Activated CD8-positive, alpha-beta memory T cell treated with anti-CD3 and anti-CD28 coated beads, Interleukin-2, amount 50 U/mL, for 48 hours (primary cell): ENCODE measurements around the gene USO1.
A peak's percentile ranks its signal among the peaks of the same experiment; 100 is the strongest.
"Not testable (repeated sequence)": the region's sequence is repeated elsewhere in the genome, so short reads cannot be mapped to it uniquely, and the experiment has no call there.

ENCODE experiments used
- DNase-seq: peaks from one replicate; pipeline ENCODE4 v3.0.0-alpha.2; 2020

The USO1 gene

DNA sequence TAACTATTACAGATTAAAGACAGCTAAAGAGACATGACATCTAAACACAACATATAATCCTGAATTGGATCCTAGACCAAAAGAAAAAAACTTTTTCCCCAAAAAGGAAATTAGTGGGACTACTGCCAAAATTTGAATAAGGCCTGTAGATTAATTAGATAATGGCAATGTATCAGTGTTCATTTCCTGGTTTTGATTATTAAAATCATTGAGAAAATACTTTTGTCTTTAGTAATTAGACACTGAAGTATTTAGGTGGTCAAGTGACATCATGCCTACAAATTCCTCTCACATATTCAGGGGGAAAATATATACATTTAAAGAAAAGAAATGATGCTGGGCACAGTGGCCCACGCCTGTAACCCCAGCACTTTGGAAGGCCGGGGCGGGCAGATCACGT, 10.4 kb upstream of the USO1 start:
- no peak for DNase-seq

DNA sequence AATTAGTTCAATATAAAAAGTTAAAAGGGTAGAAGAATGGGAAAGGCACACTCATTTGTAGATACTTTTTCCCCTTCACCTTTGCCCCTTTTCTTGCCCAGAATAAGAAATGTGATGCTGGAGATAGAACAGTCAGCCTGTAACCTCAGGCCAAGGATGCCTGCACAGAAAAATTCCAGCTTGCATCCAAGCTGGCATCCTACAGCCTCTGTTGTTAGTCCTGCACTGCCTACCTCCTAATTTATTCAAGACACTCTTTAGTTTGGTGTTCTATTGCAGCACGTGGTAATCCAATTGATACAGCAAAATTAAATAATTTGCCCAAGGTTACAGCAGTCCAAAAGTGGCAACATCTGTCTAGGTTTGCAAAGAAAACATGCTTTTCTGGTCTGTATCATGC, 9.7 kb upstream of the USO1 start:
- DNase-seq = no peak

DNA sequence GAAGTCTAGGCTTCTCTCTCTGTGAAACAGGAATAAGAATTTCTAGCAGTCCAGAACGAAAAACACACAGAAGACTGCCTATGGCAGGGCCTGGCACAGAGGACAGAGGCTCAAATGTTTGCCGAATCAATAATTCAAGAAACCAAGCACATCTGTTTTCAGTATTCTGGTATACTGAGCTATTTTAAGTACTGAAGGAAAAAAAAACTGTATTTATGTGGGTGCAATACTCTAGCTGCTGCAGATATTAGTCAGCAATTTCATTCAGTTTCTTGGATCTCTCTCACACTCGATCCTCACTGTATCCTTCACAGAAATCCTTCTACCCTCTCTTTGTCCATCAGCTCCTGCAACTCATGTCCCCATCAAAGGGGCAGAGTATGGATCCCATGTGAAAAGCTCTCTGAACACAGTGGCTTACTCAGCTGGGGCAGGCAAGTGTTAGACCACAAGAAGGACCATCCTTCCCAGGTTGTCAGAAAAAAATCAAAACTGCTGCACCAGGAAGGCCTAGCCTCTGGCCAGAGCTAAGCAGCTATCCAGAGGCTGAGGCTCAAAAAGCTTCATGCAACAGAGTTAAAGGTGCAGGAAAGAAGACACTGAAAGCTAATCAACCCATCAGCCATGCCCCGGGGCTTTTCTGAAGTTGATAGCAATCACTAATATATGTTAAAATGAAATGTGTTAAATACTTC, 9.1 kb upstream of the USO1 start:
- no peak for DNase-seq

DNA sequence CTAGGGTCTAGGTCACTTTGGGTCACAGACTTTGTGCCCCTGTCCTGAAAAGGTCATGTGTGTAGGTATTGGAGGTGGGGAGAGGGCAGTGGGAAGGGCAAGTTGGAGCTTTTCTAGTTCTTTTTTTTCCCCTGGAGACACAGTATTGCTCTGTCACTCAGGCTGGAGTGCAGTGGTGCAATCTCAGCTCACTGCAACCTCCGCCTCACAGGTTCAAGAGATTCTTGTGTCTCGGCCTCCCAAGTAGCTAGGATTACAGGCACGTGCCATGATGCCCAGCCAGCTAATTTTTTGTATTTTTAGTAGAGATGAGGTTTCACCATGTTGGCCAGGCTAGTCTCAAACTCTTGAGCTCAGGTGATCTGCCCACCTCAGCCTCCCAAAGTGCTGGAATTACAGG, 8.3 kb upstream of the USO1 start:
- DNase-seq = not testable (repeated sequence)

DNA sequence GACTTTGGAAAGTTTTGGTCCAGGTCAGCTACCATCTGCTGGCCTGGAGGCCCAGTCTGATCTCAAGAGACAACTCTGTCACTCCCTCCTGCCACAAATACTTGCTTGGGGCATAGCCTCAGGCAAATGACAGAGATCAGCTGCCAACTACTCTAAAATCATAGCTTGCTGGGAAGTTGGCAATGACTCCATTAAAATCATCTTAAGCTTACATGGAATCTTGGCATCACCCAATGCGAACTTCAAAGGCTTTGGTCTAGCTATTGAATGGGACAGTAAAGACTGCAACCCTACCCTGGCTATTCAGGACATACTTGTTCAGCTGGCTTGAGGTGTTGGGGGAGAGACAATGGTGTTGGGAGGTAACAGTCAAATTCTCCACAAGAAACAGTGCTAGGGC, 7.0 kb upstream of the USO1 start:
- DNase-seq = no peak

DNA sequence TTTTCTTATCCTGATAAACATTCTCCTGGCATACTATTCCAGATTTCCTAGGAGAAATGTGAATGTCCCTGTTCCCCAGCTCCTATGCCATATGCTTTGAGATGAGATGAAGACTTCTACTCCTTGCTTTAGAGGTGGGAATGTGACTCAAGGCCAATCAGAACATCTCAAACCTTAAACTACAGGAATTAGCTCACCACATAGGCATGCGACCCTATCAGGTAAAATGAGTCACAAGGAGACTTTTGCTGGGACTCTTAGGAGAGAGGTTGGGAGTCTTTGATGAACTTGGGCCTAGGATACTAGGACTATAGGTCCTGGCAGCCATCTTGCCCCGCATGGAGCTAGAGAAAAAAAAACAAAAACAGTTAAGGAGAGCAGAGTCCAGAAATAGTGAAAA, 5.8 kb upstream of the USO1 start:
- no peak for DNase-seq

DNA sequence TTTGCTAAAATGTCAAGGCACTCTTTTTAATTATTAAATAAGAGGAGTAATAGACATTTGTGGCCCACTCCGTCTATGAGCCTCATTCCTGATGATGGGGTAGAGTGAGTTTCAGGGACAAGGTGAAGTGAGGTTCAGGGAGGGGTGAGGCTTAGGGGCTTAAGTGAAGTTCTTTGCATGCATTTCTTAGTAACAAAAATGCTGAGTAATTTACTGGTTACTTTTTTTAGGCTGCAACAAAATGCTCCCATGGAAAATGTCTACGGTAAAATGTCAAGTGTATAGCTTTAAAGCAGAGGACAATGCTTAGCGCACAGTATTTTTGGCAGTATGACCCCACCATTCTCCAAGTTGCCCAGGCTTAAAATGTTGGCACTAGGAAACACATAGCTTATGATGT, 2.0 kb upstream of the USO1 start:
- no peak for DNase-seq

DNA sequence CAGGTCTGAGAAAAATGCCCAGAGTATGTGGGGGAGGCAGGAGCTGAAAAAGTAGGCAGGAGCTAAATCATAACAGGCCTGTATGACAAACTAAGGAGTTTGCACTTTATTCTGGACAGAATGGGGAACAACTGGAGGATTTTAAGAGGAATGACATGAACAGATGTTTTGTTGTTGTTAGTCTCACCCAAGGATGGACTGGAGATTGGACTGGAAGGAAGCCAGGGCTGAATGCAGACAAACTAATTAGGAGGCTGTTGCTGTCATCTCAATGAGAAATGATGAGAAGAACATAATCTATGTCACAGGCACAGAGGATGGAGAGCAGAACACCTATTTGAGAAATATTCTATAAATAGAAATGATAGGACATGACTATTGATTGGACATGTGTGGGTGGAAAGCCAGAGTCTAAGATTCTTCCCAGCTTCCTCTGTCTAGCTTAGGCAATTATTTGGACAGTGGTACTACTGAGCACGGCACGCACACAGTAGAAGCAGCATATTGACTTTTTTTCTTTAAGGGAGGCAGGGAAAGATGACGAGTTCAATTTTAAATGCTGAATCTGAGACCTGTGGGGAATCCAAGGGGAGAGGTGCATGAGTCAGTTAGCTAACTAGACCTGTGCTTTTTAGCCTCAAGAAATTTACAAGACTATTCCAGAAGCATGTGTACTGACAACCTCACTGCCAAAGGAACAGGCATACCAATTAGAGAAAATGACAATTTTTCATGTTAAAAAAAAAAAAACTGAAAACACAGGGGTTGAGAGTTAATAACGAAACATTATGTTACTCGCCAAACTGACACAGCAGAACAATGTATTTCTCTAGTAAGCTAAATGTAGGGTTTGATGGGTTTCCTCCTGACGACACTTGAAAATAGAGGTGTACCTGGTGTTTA, 963 bp upstream of the USO1 start:
- DNase-seq = no peak

DNA sequence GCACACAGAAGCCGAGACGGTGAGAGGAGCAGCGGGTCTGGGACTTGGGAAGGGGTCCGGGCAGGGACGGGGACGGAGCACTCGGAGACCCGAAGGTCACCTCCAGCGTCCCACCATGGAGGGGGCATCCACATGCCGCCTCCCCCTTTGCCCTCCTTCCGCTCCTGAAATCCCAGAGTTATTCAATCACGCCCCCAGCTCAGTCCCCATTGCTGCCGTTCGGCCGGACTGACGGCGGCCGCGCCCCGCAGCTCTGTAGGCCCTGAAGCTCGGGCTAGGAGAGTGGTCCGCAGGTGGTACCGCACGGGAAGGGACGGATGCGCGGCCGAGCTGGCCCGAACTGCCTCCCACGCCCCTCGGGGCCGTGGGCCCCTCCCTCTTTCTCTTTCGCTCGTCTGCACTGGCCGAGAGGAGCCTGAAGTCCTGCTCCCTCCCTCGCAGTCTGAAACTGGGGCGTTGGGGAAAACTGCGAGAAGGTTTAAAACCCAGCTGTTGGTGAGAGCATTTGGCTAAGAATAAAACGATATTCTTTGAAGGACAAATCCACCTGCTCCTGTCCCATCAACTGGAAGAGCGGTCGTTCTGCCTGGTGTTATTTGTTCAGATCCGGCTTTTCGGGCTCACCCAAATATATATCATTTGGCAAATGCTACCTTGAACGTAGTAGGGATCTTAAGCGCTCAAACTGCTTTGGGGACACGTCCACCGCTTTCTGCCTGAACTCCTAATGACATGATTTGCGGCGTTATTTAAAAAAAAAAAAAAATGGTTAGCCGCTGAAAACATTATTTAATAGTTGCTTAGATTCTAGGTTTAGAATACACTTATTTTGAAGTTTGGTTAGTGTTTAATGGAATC, 719 bp downstream of the USO1 start:
- peak; percentile 78 for DNase-seq

DNA sequence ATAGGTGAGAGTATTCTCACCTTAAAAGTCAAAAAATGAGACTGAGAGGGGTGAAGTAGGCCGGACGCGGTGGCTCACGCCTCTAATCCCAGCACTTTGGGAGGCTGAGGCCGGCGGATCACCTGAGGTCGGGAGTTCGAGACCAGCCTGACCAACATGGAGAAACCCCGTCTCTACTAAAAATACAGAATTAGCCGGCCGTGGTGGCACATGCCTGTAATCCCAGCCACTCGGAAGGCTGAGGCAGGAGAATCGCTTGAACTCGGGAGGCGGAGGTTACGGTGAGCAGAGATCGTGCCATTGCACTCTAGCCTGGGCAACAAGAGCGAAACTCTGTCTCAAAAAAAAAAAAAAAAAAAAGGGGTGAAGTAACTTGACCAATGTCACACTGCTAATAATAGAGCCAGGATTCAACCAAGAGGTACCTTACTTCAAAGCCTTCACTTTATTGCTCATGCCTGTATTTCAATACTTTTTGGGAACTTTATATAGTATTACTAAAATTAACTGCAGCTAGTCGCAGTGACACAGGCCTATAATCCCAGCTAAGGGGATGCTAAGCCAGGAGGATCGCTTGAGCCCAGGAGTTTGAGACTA, 1.7 kb downstream of the USO1 start:
- DNase-seq = not testable (repeated sequence)

DNA sequence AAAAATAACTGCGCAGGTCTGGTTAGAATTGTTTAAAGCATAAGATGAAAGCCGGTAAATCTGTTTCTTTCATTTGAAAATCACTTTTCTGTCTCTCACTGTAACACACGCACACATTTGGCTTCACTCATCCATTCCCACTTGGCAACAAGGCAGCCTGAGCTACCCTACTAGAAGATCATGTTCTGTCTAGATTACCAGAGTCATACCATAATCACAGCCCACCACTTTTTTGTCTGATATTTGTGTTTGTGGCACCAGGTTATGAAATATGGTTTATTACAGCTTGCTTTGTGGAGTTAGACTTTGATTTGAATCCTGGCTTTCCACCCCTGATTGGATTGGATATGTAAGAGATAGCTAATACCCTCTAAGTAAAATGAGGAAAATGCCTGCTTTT, 2.2 kb downstream of the USO1 start:
- DNase-seq = no peak

DNA sequence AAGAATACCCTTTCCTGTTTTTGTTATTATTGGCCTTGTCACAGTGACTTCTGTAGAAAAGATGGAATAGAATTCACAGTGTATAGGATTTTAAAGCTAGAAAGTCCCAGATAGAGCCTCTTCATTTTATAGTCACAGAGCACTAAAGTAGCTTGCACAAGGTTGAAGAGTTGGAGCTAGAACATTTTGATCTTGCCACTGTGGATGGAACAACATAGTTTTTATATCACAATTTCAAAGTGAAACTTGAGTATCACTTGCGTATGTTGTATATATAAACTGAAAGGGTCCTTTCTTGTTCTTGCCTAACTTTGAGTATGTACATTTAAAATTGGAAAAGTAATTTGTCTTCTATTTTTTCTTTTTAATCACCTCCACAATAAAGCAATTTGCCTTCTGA, 2.7 kb downstream of the USO1 start:
- DNase-seq = no peak

DNA sequence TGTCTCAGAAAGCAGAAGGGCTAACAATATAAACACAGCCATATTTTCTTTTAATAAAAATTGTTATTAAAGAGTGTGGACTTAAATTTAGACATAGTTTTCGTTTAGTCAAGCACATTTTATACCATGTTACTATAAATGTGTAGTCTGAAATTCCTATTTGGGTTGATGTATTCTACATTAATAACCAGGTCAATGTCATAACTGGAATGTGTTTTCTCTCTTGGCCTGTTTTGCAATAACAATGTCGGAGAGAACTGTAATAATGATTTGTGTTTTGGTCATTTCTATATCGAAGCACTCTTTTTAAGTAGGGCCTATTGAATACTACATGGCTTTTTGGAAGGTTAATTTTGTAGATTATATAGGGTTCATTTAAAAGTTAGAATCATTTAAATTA, 5.5 kb downstream of the USO1 start:
- no peak for DNase-seq

DNA sequence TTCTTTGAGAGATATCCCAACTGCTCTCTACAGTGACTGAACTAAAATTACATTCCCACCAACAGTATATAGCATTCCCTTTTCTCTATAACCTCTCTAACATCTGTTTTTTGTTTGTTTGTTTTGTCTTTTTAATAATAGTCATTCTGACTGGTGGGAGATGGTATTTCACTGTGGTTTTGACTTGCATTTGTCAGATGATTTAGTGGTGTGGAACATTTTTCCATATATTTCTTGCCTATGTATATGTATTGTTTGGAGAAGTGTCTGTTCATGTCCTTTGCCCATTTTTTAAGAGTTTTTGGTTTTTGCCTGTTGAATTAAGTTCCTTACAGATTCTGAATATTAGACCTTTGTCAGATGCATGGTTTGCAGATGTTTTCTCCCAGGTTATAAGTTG, 9.0 kb downstream of the USO1 start:
- no peak for DNase-seq

DNA sequence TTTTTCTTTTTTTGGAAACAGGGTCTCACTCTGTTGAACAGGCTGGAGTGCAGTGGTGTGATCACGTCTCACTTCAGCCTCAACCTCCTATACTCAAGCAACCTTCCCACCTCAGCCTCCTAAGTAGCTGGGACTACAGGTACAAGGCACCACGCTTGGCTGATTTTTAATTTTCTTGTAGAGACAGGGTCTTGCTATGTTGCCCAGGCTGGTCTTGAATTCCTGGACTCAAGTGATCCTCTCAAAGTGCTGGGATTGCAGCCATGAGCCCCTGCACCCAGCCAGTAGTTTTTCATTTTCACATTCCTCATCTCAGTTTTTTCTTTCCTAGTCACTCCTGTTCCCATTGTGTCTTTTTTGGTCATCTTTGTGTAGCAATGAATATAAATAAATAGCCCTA, 11.1 kb downstream of the USO1 start:
- no peak for DNase-seq

DNA sequence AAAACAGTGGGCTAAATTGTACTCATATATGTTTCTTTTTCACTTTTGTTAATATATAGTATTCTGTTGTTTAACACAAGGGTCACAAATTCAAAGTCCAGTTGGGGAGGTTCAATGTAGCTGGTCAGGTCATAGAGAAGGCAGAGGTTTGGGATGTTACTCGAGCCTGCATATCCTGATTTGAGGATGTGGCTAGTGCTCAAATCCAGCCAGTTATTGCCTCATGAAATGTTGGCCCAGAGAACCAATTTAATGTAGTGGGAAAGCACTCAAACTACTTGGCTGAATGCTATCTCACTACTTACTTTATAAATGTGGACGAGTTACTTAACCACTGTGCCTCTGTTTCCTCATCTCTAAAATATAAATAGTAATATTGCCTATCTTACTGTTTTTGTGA, 12.5 kb downstream of the USO1 start:
- DNase-seq = no peak

DNA sequence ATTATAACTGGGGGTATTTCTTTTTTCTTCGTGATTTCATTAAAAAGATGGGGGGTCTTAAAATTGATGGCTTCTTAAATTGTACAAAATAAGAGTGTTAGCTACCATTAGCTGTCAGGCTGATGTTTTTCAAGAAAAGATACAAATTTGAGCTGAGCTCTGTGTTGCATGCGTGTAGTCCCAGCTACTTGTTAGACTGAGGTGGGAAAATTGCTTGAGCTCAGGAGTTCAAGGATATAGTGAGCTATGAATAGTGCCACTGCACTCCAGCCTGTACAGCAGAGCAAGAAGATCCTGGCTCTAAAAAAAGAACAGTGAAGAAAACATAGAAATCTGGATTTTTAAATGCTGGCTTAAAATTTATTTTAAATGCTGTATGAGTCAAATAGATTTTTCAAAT, 13.0 kb downstream of the USO1 start:
- no peak for DNase-seq

DNA sequence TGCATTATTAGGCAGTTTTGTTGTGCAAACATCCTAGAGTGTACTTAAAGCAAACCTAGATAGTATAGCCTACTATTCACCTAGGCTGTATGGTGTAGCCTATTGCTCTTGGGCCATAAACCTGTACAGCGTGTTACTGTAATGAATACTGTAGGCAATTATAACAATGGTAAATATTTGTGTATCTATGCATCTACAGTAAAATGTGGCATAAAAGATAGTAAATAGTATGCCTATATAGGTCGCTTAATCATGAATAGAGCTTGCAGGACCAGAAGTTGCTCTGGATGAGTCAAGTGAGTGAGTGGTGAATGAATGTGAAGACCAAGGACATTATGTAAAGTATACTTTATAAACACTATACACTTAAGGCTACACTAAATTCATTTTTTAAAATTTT, 16.6 kb downstream of the USO1 start:
- DNase-seq = no peak

DNA sequence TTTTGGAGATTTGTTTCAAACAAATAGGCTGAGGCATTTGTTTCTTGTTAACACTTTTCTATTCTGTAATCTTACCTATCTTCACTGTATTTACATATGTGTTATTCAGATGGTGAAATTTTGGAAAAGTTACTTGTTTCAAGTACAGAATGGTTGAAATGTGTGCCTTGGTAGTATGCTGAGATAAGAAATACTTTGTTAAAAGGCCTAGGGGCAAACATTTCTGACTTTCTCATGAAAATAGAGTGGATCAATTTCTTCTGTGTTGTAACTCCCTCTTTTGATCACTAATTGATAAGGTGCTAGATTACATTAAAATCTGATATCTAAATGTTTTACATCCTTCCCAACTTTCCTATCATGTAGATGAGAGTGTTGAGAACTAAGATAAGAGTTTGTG, 18.1 kb downstream of the USO1 start:
- DNase-seq = no peak

DNA sequence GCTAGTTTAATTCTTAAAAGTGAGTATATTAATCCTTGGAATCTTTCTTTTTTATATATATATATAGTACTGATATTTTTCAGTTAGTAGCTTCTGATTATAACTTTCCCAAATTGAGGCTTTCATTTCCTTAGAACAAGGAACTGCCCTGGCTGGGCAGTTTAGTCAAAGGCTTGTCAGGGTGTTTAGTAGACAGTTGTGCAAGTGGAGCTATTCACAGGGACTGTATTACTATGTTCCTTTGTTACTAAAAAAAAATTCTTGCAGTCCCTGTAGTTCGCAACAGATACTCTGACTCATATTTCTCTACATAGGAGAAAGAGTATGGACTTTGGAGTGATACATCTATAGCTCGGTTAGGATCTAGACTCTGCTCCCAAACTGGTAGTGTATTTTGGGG, 20.8 kb downstream of the USO1 start:
- no peak for DNase-seq

DNA sequence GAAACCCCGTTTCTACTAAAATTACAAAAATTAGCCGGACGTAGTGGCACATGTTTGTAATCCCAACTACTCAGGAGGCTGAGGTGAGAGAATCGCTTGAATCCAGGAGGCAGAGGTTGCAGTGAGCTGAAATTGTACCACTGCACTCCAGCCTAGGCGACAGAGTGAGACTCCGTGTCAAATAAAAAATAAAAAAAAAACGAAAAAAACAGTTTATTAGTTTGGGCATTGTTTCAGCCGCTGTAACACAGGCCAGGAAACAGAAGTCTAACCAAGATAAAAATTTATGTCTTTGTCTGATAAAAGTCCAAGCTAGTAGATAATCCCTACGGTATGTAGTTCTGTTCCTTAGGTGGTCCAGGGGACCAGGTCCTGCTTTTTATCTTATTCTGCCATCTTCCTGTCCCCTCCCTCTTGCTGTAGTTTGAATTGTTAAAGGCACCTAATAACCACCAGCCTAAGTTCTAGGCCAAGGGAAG, 21.4 kb downstream of the USO1 start:
- DNase-seq = no peak

DNA sequence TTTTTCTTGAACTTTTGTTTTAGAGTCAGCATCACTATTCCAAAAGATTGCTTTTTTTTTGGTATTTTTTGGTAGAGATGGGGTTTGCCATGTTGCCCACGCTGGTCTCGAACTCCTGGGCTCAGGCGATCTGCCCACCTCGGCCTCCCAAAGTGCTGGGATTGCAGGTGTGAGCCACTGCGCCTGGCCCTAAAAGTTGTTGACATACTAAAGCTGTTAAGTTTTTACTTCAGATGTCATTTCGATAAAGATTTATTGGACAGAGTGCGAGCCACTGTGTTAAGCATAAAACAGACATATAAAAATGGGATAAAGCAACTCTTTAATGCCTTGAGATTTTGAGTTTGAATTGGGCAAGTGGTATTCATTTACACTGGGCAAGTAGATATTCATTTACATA, 28.3 kb downstream of the USO1 start:
- no peak for DNase-seq

DNA sequence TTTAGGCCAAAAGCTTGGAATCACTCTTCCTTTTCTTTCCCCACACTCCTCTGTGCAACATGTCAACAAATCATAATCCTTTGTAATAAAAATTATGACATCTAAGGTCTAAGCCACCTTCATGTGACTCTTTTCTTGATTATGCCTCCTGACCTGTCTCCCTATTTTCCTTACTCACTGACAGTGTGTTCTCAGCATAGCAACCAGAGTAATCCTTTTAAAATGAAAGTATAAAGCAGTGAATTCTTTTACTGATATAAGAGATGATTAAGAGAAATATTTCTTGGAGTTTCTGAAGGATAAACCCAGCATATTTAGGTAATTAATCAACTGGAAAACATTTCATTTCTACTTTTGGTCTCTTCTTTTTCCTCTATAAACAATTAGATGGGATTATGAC, 44.7 kb downstream of the USO1 start:
- DNase-seq = no peak
